Erythroblast (primary cell): ENCODE results near the gene FAM3A.
"Not testable (repeated sequence)": the region's sequence is repeated elsewhere in the genome, so short reads cannot be mapped to it uniquely, and the experiment has no call there.

ENCODE experiments used
- GATA1 ChIP-seq: IDR thresholded peaks from 2 replicates; pipeline ENCODE4 v1.6.1; 2011; ENCODE audit warnings: low read depth, mild to moderate bottlenecking, control low read depth, low read length, moderate library complexity
- POLR2A ChIP-seq: IDR thresholded peaks from 2 replicates; pipeline ENCODE4 v1.6.1; 2011; ENCODE audit warnings: mild to moderate bottlenecking, low read length

- TF ChIP-seq POLR2A, GATA1: not testable (repeated sequence)
Observed at GRCh38 chrX:154560326-154560725, 44.3 kb upstream of the FAM3A start.
